ENCODE measurements around the gene MAP2K7.

Gene MAP2K7

GRCh38 chr19:7901337-7901736 lies 2.3 kb upstream of the MAP2K7 start:
- no peak overlapping the region for H3K4me3 ChIP-seq (ENCODE audit: control insufficient read depth, low read depth, low read length)
- no peak for TF ChIP-seq CTCF (IDR thresholded peaks at IDR 0.05; ENCODE audit: control insufficient read depth, insufficient read depth, low read depth, low read length, missing control alignments)
- DNase-seq (ENCODE audit: low read depth), result no peak

- DNase-seq (ENCODE audit: low read depth), result no peak
- no peak for TF ChIP-seq CTCF (IDR thresholded peaks at IDR 0.05; ENCODE audit: control insufficient read depth, insufficient read depth, low read depth, low read length, missing control alignments)
- peak overlapping the region; percentile 62 for H3K4me3 ChIP-seq (ENCODE audit: control insufficient read depth, low read depth, low read length)
Observed at GRCh38 chr19:7902796-7903243, 857 bp upstream of the MAP2K7 start.

- DNase-seq (ENCODE audit: low read depth), result no peak
- peak overlapping the region; percentile 88 for H3K4me3 ChIP-seq (ENCODE audit: control insufficient read depth, low read depth, low read length)
- TF ChIP-seq CTCF (IDR thresholded peaks at IDR 0.05; ENCODE audit: control insufficient read depth, insufficient read depth, low read depth, low read length, missing control alignments), result no peak
Observed at GRCh38 chr19:7904074-7905020, 670 bp downstream of the MAP2K7 start.

GRCh38 chr19:7905268-7905667 lies 1.6 kb downstream of the MAP2K7 start:
- peak overlapping the region; percentile 3 for H3K4me3 ChIP-seq (ENCODE audit: control insufficient read depth, low read depth, low read length)
- no peak for DNase-seq (ENCODE audit: low read depth)
- TF ChIP-seq CTCF (IDR thresholded peaks at IDR 0.05; ENCODE audit: control insufficient read depth, insufficient read depth, low read depth, low read length, missing control alignments), result no peak

- no peak for TF ChIP-seq CTCF (IDR thresholded peaks at IDR 0.05; ENCODE audit: control insufficient read depth, insufficient read depth, low read depth, low read length, missing control alignments)
- H3K4me3 ChIP-seq (ENCODE audit: control insufficient read depth, low read depth, low read length), result no peak overlapping the region
- no peak for DNase-seq (ENCODE audit: low read depth)
Observed at GRCh38 chr19:7905859-7906258, 2.2 kb downstream of the MAP2K7 start.

- TF ChIP-seq CTCF (IDR thresholded peaks at IDR 0.05; ENCODE audit: control insufficient read depth, insufficient read depth, low read depth, low read length, missing control alignments), result no peak
- no peak for DNase-seq (ENCODE audit: low read depth)
- no peak overlapping the region for H3K4me3 ChIP-seq (ENCODE audit: control insufficient read depth, low read depth, low read length)
Observed at GRCh38 chr19:7907122-7907521, 3.4 kb downstream of the MAP2K7 start.

Data from AG09309 (cell line).